HT1080 (cell line): Measurements from ENCODE around the gene RBM47. TPM values are rescaled to one million over a fixed set of nuclear protein-coding genes. Genes with fewer than 3 reads are reported as not detected.

Experiments
- DNase-seq: peaks from one replicate; pipeline ENCODE4 v3.0.0-alpha.2; 2015; ENCODE audit warnings: low read depth
- total RNA-seq: library from RNA; depleted of rRNA; stranded (reverse); fragments of >200 nt; shearing (Covaris generic); gene quantifications from 2 replicates; pipeline ENCODE4 v1.2.3, GENCODE V29; 2014

RBM47 gene
- total RNA-seq, 1 experiment from 2014 or later = 1.5 TPM

DNA sequence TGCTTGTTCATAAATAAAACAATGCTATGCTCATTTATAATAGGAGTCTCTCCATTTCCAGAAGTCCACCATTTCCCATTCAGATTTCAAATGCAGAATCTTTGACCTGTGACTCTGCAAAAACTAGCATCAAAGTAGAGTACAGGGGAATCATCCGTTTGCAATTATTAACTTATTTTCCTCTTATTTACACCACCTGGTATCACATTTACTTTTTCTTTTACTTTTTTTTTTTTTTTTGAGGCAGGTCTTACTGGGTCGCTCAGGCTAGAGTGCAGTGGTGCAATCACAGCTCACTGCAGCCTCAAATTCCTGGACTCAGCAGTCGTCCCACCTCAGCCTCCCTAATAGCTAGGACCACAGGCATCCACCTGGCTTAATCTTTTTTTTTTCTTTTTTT, 37.6 kb downstream of the RBM47 start:
- DNase-seq = no peak

DNA sequence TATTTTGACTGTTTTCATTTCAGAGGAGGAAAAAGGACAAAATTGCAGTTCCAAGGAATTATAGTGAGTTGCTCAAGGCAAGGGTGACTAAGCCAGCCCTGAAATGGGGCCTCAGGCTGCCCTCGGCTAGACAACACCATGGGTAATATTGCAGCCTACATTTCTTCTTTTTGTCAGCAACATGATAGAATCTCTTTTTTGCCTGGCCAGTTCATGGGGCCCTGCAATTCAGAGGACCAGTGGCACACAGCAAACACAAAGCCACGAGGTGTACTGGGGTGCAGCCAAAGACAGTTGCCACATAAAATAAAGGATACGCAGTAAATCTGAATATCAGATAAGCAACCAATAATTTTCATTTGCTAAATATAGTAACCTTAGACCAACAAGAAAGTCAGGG, 41.8 kb downstream of the RBM47 start:
- no peak for DNase-seq

DNA sequence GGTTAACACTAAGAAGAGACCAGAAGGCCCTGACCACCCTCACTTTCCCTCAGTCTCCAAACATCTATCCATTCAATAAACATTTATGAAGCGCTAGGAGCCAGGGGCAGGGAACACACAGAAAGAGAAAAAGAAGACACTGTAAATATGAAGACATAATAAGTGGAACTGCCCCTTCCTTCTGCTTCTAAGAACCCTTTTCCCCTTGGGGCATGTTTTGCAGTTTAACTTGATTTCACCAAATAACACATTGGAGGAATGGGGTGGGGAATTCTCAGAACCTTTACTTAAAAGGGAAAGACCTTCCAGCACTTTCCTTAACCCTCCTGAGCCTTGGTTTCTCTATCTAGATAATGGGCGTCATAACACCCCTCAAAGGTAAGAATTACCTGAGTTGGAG, 42.3 kb downstream of the RBM47 start:
- DNase-seq = no peak

DNA sequence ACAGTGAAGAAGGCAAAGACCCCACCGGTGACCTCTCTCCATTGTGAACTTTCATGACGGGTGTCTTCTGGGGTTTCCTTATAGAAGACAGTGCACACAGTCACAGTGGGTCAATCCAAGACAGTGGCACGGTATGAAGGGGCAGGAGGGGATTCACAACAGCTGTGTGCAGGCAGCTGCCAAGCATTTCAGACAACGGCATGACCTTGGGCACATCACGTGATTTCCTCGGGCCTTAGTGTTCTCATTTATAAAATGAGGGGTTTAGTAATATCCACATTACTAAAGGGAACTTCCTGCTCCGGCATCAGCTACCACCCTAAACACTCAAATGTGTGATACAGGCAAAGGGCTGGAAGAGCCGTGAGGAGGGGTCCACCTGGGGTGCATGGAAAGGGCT, 42.9 kb downstream of the RBM47 start:
- DNase-seq = no peak

DNA sequence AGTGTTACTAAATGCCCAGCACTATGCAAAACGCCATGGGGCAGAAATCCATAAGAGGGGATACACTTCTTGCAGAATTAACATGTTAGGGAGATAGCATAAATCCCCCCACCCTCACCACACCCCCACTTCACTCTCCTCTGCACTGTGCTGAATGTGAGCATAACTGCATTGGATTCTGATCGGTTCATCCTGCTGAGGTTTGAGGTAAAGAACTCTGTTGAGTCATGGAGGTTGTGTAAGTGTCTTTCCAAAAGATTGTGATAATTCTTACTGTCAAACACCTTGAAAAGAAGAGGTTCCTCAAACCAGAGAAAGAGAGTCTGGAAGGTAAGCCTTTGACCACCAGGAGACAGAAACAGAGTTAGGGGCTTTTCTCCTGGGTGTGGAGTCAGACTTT, 43.6 kb downstream of the RBM47 start:
- DNase-seq = no peak

DNA sequence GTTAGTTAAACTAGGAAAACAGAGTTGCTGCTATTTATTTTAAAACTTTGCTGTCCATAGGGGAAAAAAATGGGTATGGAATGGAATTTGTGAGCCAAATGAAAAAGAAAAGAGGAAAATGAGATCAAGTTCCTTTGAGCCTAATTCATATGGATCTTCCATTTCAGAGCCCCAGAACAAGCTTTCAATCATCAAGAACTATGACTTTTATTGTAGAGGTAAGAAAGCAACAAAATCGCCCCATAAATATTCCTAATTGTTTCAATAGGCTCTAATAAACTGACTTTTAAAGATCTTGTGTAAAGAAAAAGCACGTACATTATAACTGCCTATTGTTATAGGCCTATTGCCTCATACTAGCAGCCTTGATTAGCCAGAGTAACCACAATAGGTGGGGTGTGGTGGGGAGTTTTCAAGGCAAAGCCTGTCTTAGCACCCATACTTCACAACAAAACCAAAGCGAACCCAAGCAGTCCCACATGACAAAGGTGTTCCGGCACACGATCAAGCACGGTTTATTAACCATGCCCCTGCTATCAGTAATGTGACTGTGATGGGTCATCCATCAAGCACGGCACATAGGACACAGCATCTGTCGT, 44.4 kb downstream of the RBM47 start:
- DNase-seq = no peak

DNA sequence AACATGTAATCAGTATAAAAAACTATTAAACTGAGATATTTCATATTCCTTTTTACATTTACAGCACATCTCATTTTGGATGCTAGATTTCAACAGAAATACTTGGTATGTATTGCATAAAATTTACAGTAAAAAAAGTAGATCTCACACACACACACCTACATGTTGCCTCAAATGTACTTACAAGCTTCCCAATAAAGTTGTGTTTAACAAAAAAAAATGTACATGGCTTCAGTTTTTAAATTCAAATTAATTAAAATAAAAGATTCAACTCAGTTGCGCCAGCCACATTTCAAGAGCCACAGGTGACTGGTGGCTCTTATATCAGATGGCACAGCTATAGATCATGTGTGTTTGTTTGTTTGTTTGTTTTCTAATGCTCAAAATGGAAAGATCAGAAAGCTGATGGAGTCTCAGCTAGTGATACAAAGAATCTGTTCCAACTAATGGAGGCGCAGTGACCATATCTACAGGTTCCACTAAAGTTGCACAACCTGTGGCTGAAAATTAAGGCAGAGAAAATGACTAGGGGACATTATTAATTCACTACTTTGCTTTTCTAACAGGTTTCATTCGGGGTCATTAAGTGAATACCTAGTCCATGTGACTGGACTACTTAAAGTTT, 45.0 kb downstream of the RBM47 start:
- DNase-seq = no peak

DNA sequence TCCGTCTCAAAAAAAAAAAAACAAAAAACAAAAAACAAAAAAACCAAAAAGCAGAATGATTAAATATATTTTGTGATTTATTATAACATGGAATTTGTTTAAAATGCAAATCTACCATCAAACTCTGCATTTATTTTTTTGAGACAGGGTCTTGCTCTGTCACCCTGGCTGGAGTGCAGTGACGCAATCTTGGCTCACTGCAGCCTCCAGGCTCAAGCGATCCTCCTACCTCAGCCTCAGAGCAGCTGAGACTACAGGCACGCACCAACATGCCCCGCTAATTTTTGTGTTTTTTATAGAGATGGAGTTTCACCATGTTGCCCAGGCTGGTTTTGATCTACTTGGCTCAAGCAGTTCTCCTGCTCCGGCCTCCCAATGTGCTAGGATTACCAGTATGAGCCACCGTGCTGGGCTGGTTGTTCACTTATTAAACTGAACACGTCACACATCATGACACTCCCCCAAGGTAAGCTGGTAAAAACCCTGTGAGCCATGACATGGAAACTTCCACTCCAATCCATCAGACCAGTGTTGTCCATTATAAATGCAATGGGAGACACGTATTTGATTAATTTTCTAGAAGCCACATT, 45.7 kb downstream of the RBM47 start:
- DNase-seq = no peak

DNA sequence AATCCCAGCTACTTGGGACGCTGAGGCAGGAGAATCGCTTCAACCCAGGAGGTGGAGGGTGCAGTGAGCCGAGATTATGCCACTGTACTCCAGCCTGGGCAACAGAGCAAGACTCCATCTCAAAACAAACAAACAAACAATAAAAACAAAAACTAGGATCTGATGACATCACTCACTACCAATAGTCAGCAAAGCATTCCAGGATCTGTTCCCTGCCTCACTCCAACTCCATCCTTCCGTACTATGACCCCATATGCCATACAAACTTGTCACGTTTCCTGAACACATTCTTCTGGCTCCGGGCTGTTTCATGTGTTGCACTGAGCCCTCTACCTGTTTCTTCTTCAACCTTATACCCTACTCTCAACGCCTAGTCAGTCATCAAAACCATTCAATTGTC, 47.3 kb downstream of the RBM47 start:
- DNase-seq = no peak

DNA sequence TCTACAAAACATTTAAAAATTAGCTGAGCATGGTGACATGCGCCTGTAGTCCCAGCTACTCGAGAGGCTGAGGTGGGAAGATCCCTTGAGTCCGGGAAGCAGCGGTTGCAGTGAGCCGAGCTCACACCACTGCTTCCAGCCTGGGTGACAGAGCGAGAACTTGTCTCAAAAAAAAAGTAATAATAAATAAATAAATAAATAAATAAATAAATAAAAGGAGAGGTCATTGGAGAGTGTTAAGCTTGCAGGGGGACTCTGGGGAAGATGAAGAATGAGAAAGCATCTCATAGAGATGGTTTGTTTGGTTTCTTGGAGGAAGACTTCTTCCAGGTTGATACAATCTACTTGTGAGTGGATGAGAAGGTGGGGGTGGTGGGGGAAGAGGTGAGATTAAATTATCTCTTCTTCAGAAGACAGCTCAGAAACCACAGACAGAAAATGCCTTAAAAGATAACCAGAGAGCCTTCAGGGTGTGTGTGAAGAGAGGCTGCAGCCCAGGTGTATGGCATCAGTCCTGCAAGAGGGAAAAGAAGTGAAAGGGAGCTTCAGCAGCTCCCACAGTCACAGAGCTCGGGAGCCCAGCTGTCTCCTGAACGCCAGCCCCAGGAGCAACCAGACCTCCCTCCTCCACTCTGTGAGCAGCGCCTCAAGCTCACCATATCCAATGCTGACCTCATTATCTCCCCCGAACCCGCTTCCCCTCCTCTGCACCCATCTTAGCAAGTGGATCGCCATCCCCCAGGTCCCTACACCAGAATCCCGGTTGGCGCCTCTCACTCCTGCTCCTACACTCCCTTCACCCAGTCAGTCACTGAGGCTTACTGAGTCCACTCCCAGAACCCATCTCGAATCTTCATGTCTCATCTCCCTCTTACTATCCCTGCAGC, 48.2 kb downstream of the RBM47 start:
- DNase-seq = no peak

DNA sequence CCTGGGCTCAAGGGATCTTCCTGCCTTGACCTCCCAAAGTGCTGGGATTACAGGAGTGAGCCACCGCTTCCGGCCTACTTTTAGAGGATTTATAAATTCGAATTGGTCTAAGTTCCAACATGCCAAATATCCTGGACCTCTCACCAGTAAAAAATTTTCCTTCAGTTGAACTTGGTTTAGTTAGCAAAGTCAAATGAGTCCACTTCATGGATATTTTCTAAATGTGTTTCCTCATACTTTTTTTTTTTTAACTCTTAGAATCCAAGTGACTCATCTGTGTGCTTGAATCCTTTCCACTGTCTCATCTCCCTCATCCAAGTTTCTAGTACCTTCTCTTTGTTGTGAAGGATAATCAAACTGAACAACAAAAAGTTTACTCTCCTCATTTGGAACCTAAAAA, 49.7 kb downstream of the RBM47 start:
- DNase-seq = peak; percentile 62

DNA sequence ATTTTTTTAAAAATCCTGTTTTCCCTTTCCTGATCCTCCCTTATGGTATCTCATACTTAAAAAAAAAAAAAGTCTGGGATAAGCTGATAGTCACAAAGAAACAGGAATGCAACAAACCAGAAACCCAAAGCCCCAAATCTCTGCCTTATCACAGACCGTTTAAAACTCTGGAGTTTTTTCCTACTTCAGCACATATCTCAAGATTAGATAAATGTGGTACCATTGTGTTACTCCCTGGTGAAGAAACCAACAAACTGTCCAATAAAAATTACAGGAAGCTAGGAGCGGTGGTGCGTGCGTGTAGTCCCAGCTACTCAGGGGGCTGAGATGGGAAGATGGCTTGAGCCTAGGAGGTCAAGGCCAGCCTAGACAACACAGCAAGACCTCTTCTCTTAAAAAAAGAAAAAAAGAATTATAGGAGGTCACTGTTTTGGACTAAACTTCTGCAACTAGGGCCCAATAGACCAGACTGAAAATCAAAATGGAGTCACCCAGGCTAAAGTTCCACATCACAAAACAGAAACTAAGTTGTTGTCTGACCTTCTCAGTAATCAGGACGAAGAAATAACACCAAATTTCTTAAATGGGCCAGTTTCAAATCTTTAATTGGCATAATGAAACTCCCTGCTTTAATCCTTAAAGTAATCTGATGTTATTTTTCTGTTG, 51.9 kb downstream of the RBM47 start:
- no peak for DNase-seq

DNA sequence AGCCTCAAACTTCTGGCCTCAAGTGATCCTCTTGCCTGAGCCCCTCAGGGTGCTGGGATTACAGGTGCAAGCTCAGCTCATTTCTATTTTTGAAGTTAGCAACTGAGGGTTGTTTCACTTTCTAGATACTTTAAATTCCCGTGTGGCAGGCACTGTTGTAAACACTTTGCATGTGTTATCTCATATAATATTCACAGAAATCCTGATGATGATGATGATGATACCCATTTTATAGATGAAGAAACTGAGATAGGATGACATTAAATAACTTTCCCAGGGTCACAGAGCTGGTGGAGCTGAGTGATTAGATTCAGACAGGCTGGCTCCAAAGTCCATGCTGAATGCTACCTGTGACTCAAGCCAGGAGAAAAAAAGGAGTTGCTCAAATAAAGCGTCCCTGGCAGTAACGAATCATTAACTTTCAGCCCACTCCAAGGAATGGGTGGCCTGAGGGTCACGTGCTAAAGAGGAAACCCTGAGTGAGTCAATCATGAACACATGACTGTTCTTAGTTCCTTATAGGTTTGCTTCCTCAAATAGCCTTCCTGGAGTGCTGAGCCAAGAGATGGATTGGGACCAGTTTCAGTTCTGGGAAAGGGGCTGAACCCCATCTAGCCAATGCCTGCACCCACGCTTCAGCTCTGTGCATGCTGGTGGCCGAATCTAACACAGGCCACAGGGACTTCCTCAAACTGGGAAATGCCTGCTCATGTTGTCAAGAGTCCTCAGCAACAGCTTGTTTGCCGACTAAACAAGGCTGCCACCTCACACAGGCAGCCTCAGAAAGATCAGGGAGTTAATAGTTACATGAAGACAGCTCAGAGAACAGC, 52.8 kb downstream of the RBM47 start:
- DNase-seq = peak; percentile 88

DNA sequence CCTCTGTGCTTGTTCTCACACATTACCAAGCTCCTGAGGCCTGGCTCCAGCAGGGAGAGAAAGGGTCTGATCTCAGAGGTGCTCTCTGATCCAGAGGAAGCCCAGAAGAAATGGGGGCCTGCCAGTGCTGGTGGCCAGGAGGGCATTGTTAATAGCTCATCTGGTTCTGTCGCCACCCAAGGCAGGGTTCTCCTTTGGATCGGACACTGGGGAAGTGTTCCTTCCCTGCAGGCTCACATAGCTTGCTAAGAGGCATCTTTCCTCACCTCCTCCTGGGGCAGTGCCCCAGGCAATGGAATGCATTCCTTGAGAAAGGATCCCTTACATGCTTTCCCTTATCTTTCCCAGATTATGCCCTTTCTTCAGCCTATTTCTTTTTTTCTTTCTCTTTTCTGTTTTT, 53.8 kb downstream of the RBM47 start:
- DNase-seq = no peak

DNA sequence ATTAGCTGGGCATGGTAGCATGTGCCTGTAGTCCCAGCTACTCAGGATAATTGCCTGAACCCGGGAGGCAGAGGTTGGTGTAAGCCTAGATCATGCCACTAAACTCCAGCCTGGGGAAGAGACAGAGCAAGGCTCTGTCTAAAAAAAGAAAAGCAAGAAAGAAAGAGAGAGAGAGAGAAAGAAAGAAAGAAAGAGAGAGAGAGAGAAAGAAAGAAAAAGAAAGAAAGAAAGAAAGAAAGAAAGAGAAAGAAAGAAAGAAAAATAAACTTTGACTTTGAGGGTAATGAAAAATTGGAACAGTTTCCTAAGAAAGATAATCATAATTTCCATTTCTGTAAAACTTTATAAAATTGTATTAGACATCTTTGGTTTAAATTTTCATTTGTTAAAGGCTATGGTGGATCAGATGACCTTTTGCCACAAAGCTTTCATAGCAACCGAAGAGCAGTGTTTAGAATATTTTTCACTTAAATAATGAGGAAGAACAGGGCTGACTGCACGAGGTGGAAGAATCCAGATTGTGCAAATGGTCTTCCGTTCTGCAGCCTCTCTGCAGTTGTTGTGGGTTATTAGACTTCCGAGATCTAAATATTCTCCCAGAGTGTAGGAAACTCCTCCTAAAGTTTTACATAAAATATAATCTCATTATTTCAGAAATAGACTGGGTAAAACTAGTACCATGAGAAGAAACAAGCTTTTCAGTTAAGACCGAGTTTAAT, 55.9 kb downstream of the RBM47 start:
- DNase-seq = no peak

DNA sequence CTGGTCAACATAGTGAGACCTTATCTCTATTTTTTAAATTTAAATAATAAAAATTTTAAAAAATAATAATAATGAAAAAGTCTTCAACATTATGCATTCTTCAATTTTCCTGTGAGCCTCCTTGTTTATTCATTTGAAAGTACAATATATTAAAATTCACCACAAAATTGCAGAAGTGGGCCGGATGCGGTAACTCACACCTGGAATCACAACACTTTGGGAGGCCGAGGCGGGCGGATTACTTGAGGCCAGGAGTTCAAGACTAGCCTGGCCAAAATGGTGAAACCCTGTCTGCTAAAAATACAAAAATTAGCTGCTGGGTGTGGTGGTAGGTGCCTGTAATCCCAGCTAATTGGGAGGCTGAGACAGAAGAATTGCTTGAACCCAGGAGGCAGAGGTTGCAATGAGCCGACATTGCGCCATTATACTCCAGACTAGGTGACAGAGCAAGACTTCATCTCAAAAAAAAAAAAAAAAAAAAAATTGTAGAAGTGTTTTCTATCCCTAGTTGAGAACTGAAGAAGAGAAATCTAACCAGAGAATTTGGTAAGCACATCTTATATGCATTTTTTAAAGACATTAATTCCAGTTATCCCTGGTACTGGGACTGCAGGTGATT, 56.9 kb downstream of the RBM47 start:
- no peak for DNase-seq

DNA sequence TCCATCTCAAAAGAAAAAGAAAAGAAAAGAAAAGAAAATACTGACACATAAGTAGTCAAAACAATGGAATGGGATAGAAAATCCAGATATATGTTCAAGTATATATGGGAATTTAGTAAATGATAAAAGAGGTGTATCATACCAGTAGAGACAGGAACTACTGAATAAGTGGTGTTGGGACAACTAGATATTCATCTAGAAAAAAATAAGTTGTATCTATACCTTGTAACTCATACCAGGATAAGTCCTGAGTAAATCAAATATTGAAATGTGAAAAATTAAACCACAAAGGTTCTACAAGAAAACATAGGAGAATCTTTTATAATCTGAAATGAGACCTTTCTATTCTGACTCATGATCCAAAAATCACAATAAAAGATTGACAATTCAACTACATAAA, 58.5 kb downstream of the RBM47 start:
- DNase-seq = no peak

DNA sequence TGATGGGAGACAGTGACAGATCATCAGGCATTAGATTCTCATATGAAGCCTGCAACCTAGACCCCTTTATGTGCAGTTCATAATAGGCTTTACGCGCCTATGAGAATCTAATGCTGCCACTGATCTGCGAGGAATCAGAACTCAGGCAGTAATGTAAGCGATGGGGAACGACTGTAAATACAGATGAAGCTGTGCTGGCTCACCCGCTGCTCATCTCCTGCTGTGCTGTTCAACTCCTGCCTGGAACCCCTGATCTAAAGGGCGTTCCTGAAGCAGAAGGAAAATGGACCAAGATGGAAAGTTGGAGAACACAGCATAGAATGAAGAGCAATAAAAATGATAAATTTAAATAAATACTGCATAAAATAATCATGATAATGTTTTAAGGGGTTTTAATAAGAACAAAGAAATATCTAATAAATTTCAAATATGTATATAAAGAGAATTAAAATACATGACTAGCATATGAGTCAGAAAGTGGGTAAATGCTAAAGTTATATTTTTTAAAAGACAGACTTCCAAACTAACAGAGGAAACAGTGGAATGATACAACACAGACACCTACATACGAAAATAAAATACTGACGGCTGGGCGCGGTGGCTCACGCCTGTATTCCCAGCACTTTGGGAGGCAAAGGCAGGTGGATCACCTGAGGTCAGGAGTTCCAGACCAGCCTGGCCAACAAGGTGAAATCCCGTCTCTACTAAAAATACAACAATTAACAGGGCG, 59.2 kb downstream of the RBM47 start:
- no peak for DNase-seq
